HepG2 (cell line): ENCODE results near the gene PRICKLE2. TPM values are rescaled to one million over a fixed set of nuclear protein-coding genes. Genes with fewer than 3 reads are reported as not detected.

ENCODE experiments used
- ATAC-seq: fragments of 200-7000 bp; cut with Tn5 transposase; 3 replicates; pipeline ENCODE4 v1.9.1; 2020; ENCODE audit warnings: mild to moderate bottlenecking, moderate library complexity
- BruUV-seq: library from RNA; stranded (reverse); fragments of 400-500 nt; replicated peaks from 2 replicates; lab custom pipeline; 2021; lab: Mats Ljungman, UMichigan
- CTCF ChIA-PET: fragments of 300-600 bp; formaldehyde crosslinking; extraction: SDS; loops from one replicate; lab custom pipeline; 2021; ENCODE audit warnings: low total read pairs, inconsistent platforms, low intra/inter-chr PET ratio; lab: Yijun Ruan, JAX
- POLR2A ChIA-PET: fragments of 350-600 bp; sonication (Branson Sonifier 250); formaldehyde crosslinking; loops from one replicate; lab custom pipeline; 2020; ENCODE audit warnings: antibody characterized with exemption, inconsistent platforms; lab: Yijun Ruan, JAX
- DNase-seq: peaks from one replicate; pipeline ENCODE4 v3.0.0-alpha.2; 2015; ENCODE audit warnings: low spot score
- FAIRE-seq: peaks from 3 replicates; lab custom pipeline; 2011; peaks lifted over from hg19 to GRCh38; lab: Jason Lieb, UNC
- H2AFZ ChIP-seq: one replicate; pipeline ENCODE4 v1.6.1; 2011; ENCODE audit warnings: low read length, inconsistent platforms
- H3K27ac ChIP-seq: fragments of 300-600 bp; 3 replicates; pipeline ENCODE4 v1.8.0; 2011; ENCODE audit warnings: mixed run types, mild to moderate bottlenecking, mixed read lengths, low read length, inconsistent platforms; ENCODE audit not compliant: insufficient read depth; ENCODE audit errors: extremely low read length
- H3K27me3 ChIP-seq, 2 experiments: fragments of 200-600 bp in 1 of 2; 2 replicates in 1 of 2; 3 replicates in 1 of 2; pipeline versions ENCODE4 v1.6.0 to v1.8.0; 2011; ENCODE audit warnings: low read length in 2 of 2, mild to moderate bottlenecking in 2 of 2, moderate library complexity in 2 of 2, inconsistent platforms in 1 of 2; ENCODE audit not compliant: insufficient read depth in 2 of 2, control insufficient read depth in 1 of 2
- H3K36me3 ChIP-seq, 2 experiments: fragments of 200-600 bp in 1 of 2; replicated peaks in 1 of 2; 2 replicates in 1 of 2; 3 replicates in 1 of 2; pipeline versions ENCODE4 v1.5.1 to v1.8.0; 2011; ENCODE audit warnings: low read length in 2 of 2, inconsistent platforms in 1 of 2; ENCODE audit not compliant: insufficient read depth in 2 of 2, control insufficient read depth in 1 of 2
- H3K4me1 ChIP-seq: 2 replicates; pipeline ENCODE4 v1.5.1; 2012; ENCODE audit warnings: low read length, inconsistent platforms; ENCODE audit not compliant: insufficient read depth
- H3K4me2 ChIP-seq: 2 replicates; pipeline ENCODE4 v1.6.0; 2011; ENCODE audit warnings: low read depth, low read length, inconsistent platforms
- H3K4me3 ChIP-seq, 3 experiments: fragments of 200-600 bp in 1 of 3; sonication (generic), shearing (Covaris generic) in 1 of 3; replicated peaks in 1 of 3; 2 replicates each; pipeline ENCODE4 v1.5.1; 2011 to 2016; ENCODE audit warnings: low read length in 3 of 3, inconsistent platforms in 2 of 3, low read depth in 2 of 3, mild to moderate bottlenecking in 2 of 3, control low read depth in 1 of 3, mixed read lengths in 1 of 3; ENCODE audit not compliant: insufficient read depth in 1 of 3
- H3K79me2 ChIP-seq: one replicate; pipeline ENCODE4 v1.6.1; 2011; ENCODE audit warnings: low read length, inconsistent platforms; ENCODE audit not compliant: insufficient read depth
- H3K9ac ChIP-seq: 2 replicates; pipeline ENCODE4 v1.6.0; 2011; ENCODE audit warnings: mild to moderate bottlenecking, low read depth, low read length, inconsistent platforms; ENCODE audit not compliant: insufficient read depth
- H3K9me3 ChIP-seq: 2 replicates; pipeline ENCODE4 v1.5.1; 2012; ENCODE audit warnings: mild to moderate bottlenecking, low read length
- H4K20me1 ChIP-seq: 2 replicates; pipeline ENCODE4 v1.6.0; 2011; ENCODE audit warnings: inconsistent platforms, mild to moderate bottlenecking, low read length, moderate library complexity; ENCODE audit not compliant: insufficient read depth
- AFF4 ChIP-seq: sonication (generic); formaldehyde crosslinking; IDR thresholded peaks from 2 replicates; pipeline ENCODE4 v1.4.0; 2020; ENCODE audit warnings: missing genetic modification reagents
- EZH2 ChIP-seq: conservative IDR thresholded peaks from 2 replicates; pipeline ENCODE4 v1.6.1; 2012; ENCODE audit warnings: mild to moderate bottlenecking, low read depth, low read length, moderate library complexity
- KAT7 ChIP-seq: IDR thresholded peaks from 2 replicates; pipeline ENCODE4 v1.6.1; 2018; ENCODE audit warnings: borderline replicate concordance, missing compliant biosample characterization
- PHF5A ChIP-seq: IDR thresholded peaks from one replicate; pipeline ENCODE4 v1.6.1; 2018; ENCODE audit warnings: low read depth, missing genetic modification reagents; ENCODE audit not compliant: unreplicated experiment
- SNAI1 ChIP-seq: sonication (generic); formaldehyde crosslinking; IDR thresholded peaks from 2 replicates; pipeline ENCODE4 v1.5.0; 2020; ENCODE audit warnings: mild to moderate bottlenecking, missing genetic modification reagents, borderline replicate concordance
- TCF7L2 ChIP-seq: IDR thresholded peaks from 2 replicates; pipeline ENCODE4 v1.6.1; 2011; ENCODE audit warnings: mild to moderate bottlenecking, low read depth, low read length, moderate library complexity
- TERF1 ChIP-seq: sonication (generic); formaldehyde crosslinking; IDR thresholded peaks from 2 replicates; pipeline ENCODE4 v1.8.0; 2022; ENCODE audit warnings: mild to moderate bottlenecking, missing genetic modification reagents, moderate library complexity
- THAP8 ChIP-seq: sonication (generic); formaldehyde crosslinking; IDR thresholded peaks from 2 replicates; pipeline ENCODE4 v1.5.1; 2020; ENCODE audit warnings: missing genetic modification reagents, mild to moderate bottlenecking, borderline replicate concordance
- ZBTB49 ChIP-seq: sonication (generic); formaldehyde crosslinking; IDR thresholded peaks from 2 replicates; pipeline ENCODE4 v1.4.0; 2020; ENCODE audit warnings: missing genetic modification reagents, borderline replicate concordance
- ZNF256 ChIP-seq: sonication (generic); formaldehyde crosslinking; conservative IDR thresholded peaks from 2 replicates; pipeline ENCODE4 v1.4.0; 2020; ENCODE audit warnings: missing genetic modification reagents
- ZNF317 ChIP-seq: sonication (generic); formaldehyde crosslinking; IDR thresholded peaks from 2 replicates; pipeline ENCODE4 v1.5.0; 2020; ENCODE audit warnings: mild to moderate bottlenecking, missing genetic modification reagents
- ZNF34 ChIP-seq: sonication (generic); formaldehyde crosslinking; IDR thresholded peaks from 2 replicates; pipeline ENCODE4 v1.4.0; 2020; ENCODE audit warnings: mild to moderate bottlenecking, missing genetic modification reagents, borderline replicate concordance
- ZNF441 ChIP-seq: sonication (generic); formaldehyde crosslinking; IDR thresholded peaks from 2 replicates; pipeline ENCODE4 v1.7.0; 2021; ENCODE audit warnings: missing genetic modification reagents, borderline replicate concordance
- ZNF468 ChIP-seq: sonication (generic); formaldehyde crosslinking; IDR thresholded peaks from 2 replicates; pipeline ENCODE4 v1.8.0; 2022; ENCODE audit warnings: mild to moderate bottlenecking, moderate library complexity, missing genetic modification reagents
- ZNF652 ChIP-seq: IDR thresholded peaks from 2 replicates; pipeline ENCODE4 v1.6.1; 2016; ENCODE audit warnings: low read depth, borderline replicate concordance
- in situ Hi-C: cut with HindIII; loops from 2 replicates; pipeline ENCODE4 v1.10.0; 2017; ENCODE audit warnings: low pct_unique_long_range_greater_than_20kb; ENCODE audit not compliant: extremely low pct_ligation_motif_present
- intact Hi-C: fragments of 100-400 bp; cut with micrococcal nuclease; formaldehyde crosslinking; loops from one replicate; pipeline ENCODE4 v1.10.0; 2022; ENCODE audit not compliant: unreplicated experiment
- polyA plus RNA-seq, 8 experiments: library from polyadenylated mRNA; depleted of rRNA in 3 of 8; stranded (reverse) in 7 of 8; unstranded in 1 of 8; fragments of >200 nt; fragmentation: Illumina TruSeq in 4 of 8; extraction: Trizol in 4 of 8; gene quantifications; 2 replicates each; pipeline versions ENCODE4 v1.2.1 to v1.2.3, GENCODE V29; 2011 to 2016; ENCODE audit warnings: low read depth in 4 of 8, missing spikeins in 1 of 8, mixed read lengths in 1 of 8; ENCODE audit not compliant: insufficient read depth in 1 of 8
- total RNA-seq, 5 experiments: library from RNA; depleted of rRNA; stranded (reverse); fragments of >200 nt; fragmentation: Illumina TruSeq; extraction: Trizol; gene quantifications; 2 replicates each; pipeline ENCODE4 v1.2.3, GENCODE V29; 2016; ENCODE audit warnings: low read depth in 1 of 5

Gene PRICKLE2
- total and polyA plus RNA-seq, 2 of the 13 experiments (the other 11 are each of a cell fraction or from before 2014, with no cell fraction given) = 0.01 to 0.07 TPM

GRCh38 chr3:64072126-64072525, 153.1 kb downstream of the PRICKLE2 start (continued):
- TF ChIP-seq EZH2 (no peak), ZNF441 (CRISPR knock-in tag) (no peak), TCF7L2 (no peak), AFF4 (no peak)

- ATAC-seq = no peak
Measured at GRCh38 chr3:64070704-64071103, 154.6 kb downstream of the PRICKLE2 start.

More at GRCh38 chr3:64070704-64071103, 154.6 kb downstream of the PRICKLE2 start:
- intact Hi-C loops = no loop called here
- Histone ChIP-seq H3K27me3 (no peaks in the 10 kb centered on the region; a peak in 1 of 5 replicates), H3K36me3 (no peaks in the 10 kb centered on the region), H2AFZ (no peak overlapping the region), H3K4me3 (no peak overlapping the region), H3K4me1 (no peaks in the 10 kb centered on the region), H4K20me1 (no peaks in the 10 kb centered on the region)
- FAIRE-seq (no peak), DNase-seq (no peak)
- TF ChIP-seq ZNF34 (CRISPR knock-in tag) = no peak
- no peak for TF ChIP-seq THAP8
- TF ChIP-seq ZNF468 (CRISPR knock-in tag) = no peak
- TF ChIP-seq ZNF652 (CRISPR knock-in tag) = no peak
- TF ChIP-seq SNAI1 = no peak
- TF ChIP-seq PHF5A = no peak
- no peak for TF ChIP-seq ZBTB49 (CRISPR knock-in tag)
- no peak for TF ChIP-seq KAT7
- no peak for TF ChIP-seq ZNF317 (CRISPR knock-in tag)
- no peak for TF ChIP-seq ZNF256
- no peak for TF ChIP-seq TERF1
- TF ChIP-seq, all 625 proteins: peak for 0
- in situ Hi-C loops = no loop called here
- no peak overlapping the region for H3K4me2 ChIP-seq
- H3K27ac ChIP-seq = no peak overlapping the region
- ChIA-PET CTCF (no interaction called here), POLR2A (no interaction called here)
- H3K79me2 ChIP-seq = no peaks in the 10 kb centered on the region
- no TSS peak for BruUV-seq
- H3K9ac ChIP-seq = no peak overlapping the region
- no peaks in the 10 kb centered on the region for H3K9me3 ChIP-seq
